ENCODE results near the gene AMIGO3.
"Not testable (repeated sequence)": the region's sequence is repeated elsewhere in the genome, so short reads cannot be mapped to it uniquely, and the experiment has no call there.

Gene AMIGO3

GRCh38 chr3:49712631-49713317, 6.7 kb downstream of the AMIGO3 start:
- in situ Hi-C loops (cut with HindIII; ENCODE audit: low sequenced_read_pairs) = no loop called here

DNA sequence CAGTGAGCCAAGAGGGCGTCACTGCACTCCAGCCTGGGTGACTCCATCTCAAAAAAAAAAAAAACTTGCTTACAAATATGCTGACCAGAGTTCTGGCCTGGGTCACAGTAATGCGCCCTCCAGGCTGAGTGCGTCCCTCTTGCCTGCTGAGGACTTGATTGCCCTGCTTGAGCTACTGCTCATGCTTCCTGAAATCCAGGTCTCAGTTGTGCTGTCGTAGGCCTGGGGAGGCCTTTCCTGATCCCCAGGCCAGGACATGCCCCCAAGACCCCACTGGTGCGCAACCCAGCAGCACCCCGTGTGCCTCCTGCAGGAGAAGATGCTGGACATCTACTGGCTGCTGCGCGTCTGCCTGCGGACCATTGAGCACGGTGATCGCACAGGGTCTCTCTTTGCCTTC, 7.3 kb downstream of the AMIGO3 start:
- in situ Hi-C loops (cut with HindIII; ENCODE audit: low sequenced_read_pairs) = no loop called here

GRCh38 chr3:49711489-49711888, 8.0 kb downstream of the AMIGO3 start:
- in situ Hi-C loops (cut with HindIII; ENCODE audit: low sequenced_read_pairs) = no loop called here

DNA sequence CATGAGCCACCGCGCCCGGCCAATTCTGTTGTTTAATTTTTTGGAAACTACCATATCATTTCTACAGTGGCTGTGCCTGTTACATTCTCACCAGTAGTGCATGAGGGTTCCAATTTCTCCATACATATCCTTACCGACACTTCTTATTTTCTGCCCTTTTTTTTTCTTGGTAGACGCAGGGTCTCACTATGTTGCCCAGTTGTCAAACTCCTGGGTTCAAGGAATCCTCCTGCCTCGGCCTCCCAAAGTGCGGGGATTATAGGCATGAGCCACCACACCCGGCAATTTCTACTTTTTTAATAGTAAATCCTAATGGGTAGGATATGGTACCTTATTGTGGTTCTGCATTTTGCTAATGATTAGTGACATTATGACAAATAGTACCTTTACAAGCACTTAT, 9.6 kb downstream of the AMIGO3 start:
- in situ Hi-C loops (cut with HindIII; ENCODE audit: low sequenced_read_pairs) = no loop called here

DNA sequence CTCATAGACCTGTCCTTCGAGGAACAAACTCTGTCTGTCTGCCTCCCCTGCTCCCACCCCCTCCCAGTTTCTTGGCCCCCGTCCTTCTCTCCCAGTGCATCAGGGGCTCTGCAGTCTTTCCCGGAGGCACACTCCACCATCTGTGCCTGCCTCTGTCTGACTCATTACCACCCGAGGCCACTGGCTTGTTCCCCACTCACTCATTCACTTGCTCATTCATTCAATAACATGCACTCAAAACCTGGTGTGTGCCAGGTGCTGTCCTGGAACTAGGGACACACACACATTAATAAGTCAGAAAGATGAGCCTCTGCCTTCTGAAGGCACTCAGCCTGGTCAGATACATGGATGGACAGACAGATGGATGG, 12.4 kb downstream of the AMIGO3 start:
- in situ Hi-C loops (cut with HindIII; ENCODE audit: low sequenced_read_pairs) = no loop called here

DNA sequence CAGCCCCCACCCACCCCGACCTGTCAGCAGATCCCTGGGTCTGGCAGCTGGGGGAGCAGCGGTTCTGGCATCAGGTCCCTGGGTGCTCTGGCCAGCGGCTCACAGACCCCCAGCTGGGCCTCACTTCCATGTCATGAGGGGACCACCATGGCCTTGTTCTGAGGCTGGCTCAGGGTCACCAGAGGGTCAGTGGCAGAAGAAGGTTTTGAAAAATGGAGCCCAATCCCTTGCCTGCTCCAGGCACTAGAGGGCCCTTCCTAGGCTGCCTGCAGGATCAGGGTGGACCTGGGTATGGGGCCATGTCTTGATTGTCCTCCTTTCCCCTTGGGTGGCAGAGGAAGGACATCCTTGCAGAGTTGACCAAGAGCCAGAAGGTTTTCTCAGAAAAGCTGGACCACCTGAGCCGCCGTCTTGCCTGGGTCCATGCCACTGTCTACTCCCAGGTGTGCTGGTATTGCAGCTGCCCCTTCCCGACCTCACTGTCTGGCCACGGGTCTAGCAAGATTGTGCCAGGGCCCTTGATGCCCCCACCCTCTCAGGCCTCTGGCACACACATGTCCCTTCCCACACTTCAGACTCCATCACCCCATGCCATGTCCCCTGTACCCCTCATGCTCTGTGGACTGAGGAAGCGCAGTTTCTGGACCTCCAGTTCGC, 12.9 kb downstream of the AMIGO3 start:
- in situ Hi-C loops (cut with HindIII; ENCODE audit: low sequenced_read_pairs) = no loop called here

DNA sequence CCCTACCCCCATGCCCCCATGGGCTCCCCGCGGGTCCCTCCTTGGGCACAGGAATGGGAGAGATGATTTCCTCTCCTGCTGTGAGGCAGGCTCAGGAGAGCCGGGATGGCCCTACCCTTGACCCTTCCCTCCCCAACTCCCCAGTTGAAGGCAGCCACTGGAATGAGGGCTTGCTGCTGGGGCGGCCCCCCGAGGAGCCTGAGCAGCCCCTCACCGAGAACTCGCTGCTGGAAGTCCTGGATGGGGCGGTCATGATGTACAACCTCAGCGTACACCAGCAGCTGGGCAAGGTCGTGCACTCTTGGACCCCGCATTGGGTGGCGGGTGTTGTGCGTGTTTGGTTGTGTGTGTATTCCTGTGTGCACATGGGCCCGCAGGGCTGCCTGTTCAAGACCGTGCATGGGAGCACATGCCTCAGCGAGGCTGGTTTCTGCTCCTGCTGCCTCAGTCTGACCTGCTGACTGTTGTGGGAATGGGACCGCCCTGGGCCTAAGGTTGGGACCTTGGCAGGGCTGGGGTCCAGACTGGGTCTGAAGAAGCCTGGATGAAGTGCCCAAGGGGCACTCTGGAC, 14.0 kb downstream of the AMIGO3 start:
- in situ Hi-C loops (cut with HindIII; ENCODE audit: low sequenced_read_pairs) = no loop called here

- in situ Hi-C loops (cut with HindIII; ENCODE audit: low sequenced_read_pairs) = no loop called here
Observed at GRCh38 chr3:49704629-49705028, 14.9 kb downstream of the AMIGO3 start.

GRCh38 chr3:49703956-49704355, 15.5 kb downstream of the AMIGO3 start:
- in situ Hi-C loops (cut with HindIII; ENCODE audit: low sequenced_read_pairs) = no loop called here

DNA sequence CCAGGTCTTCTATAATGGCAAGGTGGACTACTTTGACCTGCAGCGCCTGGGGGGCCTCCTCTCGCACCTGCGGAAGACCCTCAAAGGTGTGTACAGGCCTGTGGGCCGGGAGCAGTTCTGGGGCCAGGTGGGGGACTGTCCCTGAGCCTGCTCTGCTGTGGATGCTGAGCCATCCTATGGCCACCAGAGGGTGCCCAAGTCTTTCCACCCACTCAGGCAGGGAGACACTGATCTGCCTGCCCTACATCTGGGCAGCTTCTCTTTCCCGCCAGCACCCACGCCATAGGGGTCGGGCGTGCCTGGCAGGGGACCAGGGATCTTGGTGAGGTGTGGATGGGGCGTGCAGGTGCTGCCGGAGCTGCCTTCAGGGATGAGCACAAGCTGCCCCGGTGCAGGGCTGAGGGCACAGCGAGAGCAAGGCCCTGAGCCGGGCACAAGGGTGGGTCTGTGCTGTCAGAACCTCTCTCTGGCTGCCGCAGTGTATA, 16.0 kb downstream of the AMIGO3 start:
- in situ Hi-C loops (cut with HindIII; ENCODE audit: low sequenced_read_pairs) = no loop called here

DNA sequence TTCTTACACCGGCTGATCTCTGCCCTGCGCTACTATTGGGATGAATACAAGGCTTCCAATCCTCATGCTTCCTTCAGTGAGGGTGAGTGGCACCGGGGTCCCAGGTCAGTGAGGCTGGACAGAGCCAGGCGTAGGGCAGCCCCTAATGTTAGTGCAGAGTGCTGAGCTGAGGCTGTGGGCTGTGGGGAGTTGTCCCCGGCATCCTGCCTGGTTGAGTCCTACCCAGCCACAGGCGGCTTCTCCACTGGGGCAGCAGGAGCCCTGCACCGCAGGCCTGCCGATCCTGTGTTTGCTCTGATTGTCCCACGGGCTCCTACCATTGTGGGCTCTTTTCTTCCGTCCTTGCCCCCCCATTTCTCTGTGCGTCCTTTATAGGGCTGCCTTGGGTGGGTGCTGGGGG, 16.8 kb downstream of the AMIGO3 start:
- in situ Hi-C loops (cut with HindIII; ENCODE audit: low sequenced_read_pairs) = no loop called here

DNA sequence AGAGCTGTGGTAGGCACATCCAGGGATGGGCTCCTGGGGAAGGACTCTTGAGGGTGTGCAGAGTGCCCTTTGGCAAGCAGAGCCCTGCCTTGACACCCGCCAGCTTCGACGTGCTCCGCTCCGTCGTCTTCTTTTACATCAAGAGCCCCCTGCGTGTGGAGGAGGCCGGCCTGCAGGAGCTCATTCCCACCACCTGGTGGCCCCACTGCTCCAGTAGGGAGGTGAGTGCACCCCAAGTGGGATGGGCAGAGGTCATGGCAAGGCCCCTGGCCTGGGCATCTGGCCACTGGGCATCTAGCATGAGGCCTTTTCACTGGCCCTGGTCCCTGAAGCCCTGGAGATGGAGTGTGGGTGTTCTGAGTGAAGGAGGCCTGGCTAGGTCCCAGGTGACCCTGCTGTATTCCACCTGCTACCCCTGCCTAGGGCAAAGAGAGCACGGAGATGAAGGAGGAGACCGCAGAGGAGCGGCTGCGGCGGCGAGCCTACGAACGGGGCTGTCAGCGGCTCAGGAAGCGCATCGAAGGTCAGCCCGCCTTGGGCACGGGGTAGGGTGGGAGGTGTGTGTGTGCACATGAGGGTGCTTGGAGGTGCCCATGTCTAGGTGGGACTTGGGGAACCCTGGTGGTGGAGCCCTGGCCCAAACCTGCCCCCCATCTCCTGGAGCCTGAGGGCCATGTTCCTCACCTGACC, 18.0 kb downstream of the AMIGO3 start:
- in situ Hi-C loops (cut with HindIII; ENCODE audit: low sequenced_read_pairs) = no loop called here

- in situ Hi-C loops (cut with HindIII; ENCODE audit: low sequenced_read_pairs) = no loop called here
Observed at GRCh38 chr3:49700453-49701128, 18.9 kb downstream of the AMIGO3 start.

DNA sequence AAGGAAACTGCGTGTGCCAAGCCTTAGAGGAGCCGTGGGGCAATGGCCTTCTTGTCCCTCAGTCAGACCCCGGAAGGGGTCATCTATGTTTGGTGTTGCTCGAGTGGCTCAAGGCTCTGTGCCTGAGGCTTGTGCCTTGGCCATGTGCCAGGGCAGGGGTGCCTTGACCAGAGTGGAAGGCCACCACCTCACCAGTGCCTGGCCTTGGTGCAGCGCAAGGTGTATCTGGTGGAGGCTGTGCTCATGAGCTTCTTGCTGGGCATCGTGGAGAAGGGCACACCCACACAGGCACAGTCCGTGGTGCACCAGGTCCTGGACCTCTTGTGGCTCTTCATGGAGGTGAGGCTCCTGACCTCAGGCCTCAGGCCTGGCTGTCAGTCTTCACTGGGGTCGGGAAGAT, 19.5 kb downstream of the AMIGO3 start:
- in situ Hi-C loops (cut with HindIII; ENCODE audit: low sequenced_read_pairs) = no loop called here

- in situ Hi-C loops (cut with HindIII; ENCODE audit: low sequenced_read_pairs) = no loop called here
Observed at GRCh38 chr3:49699281-49699979, 20.1 kb downstream of the AMIGO3 start.

GRCh38 chr3:49695350-49696015, 24.0 kb downstream of the AMIGO3 start:
- in situ Hi-C loops (cut with HindIII; ENCODE audit: low sequenced_read_pairs) = not testable (repeated sequence)

- in situ Hi-C loops (cut with HindIII; ENCODE audit: low sequenced_read_pairs) = not testable (repeated sequence)
Observed at GRCh38 chr3:49694409-49695070, 24.9 kb downstream of the AMIGO3 start.

GRCh38 chr3:49691481-49691880, 28.0 kb downstream of the AMIGO3 start:
- in situ Hi-C loops (cut with HindIII; ENCODE audit: low sequenced_read_pairs) = not testable (repeated sequence)

GRCh38 chr3:49690856-49691255, 28.6 kb downstream of the AMIGO3 start:
- in situ Hi-C loops (cut with HindIII; ENCODE audit: low sequenced_read_pairs) = not testable (repeated sequence)

Data from DLD1 (cell line).